ENCODE results near the gene CARM1. TPM values are rescaled to one million over a fixed set of nuclear protein-coding genes. Genes with fewer than 3 reads are reported as not detected.
"Not testable (repeated sequence)": the region's sequence is repeated elsewhere in the genome, so short reads cannot be mapped to it uniquely, and the experiment has no call there.

Gene CARM1
- total RNA-seq, 6 experiments from 2014 or later = 13.7 to 20.5 (median 17.5) TPM

DNA sequence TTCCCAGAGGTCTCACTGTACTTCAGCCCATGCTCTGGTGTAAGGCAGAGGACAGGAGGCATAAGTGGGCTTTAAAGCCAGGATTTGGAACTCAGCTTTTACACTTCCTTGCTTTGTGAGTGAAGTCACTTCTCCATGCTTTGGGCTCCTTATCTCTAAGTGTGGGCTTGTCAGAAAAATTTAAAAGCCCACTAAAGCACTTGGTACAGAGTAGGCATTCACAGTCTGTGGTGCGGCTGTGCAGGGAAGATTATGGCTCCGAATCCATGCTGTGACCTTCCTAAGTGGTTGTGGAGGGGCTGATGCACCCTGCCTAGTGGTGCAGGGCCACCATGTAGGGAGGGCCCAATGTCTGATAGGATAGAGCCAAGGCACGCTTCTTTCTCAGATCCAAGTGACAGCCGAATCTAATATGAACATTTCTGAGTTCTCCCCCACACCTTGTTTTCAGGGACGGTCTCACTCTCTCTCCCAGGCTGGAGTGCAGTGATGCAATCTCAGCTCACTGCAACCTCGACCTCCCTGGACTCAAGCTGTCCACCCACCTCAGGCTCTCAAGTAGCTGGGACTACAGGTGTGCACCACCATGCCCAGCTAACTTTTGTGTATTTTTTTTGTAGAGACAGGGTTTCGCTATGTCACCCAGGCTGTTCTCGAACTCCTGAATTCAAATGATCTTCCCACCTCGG, 64.2 kb downstream of the CARM1 start:
- 60% methylated on average over 5 of the region's 9 CpGs for WGBS (ENCODE audit: insufficient coverage, low coverage, low lambda C conversion rate, missing lambda C conversion rate)
- no peaks in the 10 kb centered on the region for H3K9me3 ChIP-seq
- intact Hi-C loops (cut with DNase I) = loop anchor here in 1 of 2 donors (10.0 kb wide), 1 partner anchor 279 kb away; no protein-coding TSS in a partner anchor
- no peak for ATAC-seq
- peaks cover 0 to 20% (median 0%) of the 10 kb centered on the region in 4 donors for H3K4me1 ChIP-seq
- no peak for DNase-seq
- no peak overlapping the region for H3K27ac ChIP-seq
- TF ChIP-seq, protein P1, sequence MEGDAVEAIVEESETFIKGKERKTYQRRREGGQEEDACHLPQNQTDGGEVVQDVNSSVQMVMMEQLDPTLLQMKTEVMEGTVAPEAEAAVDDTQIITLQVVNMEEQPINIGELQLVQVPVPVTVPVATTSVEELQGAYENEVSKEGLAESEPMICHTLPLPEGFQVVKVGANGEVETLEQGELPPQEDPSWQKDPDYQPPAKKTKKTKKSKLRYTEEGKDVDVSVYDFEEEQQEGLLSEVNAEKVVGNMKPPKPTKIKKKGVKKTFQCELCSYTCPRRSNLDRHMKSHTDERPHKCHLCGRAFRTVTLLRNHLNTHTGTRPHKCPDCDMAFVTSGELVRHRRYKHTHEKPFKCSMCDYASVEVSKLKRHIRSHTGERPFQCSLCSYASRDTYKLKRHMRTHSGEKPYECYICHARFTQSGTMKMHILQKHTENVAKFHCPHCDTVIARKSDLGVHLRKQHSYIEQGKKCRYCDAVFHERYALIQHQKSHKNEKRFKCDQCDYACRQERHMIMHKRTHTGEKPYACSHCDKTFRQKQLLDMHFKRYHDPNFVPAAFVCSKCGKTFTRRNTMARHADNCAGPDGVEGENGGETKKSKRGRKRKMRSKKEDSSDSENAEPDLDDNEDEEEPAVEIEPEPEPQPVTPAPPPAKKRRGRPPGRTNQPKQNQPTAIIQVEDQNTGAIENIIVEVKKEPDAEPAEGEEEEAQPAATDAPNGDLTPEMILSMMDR (IDR thresholded peaks at IDR 0.05) = no peak
- TF ChIP-seq POLR2A (IDR thresholded peaks at IDR 0.05) = no peak
- no peak overlapping the region for H3K4me3 ChIP-seq
- no peaks in the 10 kb centered on the region for H3K36me3 ChIP-seq
- no peaks in the 10 kb centered on the region for H3K27me3 ChIP-seq

DNA sequence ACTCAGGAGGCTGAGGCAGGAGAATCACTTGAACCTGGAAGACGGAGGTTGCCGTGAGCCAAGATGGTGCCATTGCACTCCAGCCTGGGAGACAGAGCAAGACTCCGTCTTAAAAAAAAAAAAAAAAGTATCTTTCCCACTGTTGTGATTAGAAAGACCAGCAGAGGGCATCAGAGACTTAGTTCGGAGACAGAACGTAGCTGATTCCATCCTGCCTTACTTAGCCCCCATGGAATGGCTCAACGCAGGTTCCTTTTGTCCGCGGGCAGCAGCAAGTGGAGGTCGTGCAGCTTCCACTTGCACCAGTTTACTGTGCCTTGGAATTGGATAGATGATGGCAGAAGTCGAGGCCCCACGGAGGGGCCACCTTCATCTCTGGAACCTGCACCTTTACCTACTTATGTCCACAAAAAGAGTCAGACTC, 65.3 kb downstream of the CARM1 start:
- H3K9me3 ChIP-seq = no peaks in the 10 kb centered on the region
- intact Hi-C loops (cut with DNase I) = loop anchor here in 1 of 2 donors (10.0 kb wide), 1 partner anchor 278 kb away; no protein-coding TSS in a partner anchor
- H3K27me3 ChIP-seq = no peaks in the 10 kb centered on the region
- H3K36me3 ChIP-seq = no peaks in the 10 kb centered on the region
- DNase-seq (no peak), ATAC-seq (peak; percentile 77 to 83 (median 80))
- 2% methylated on average over 9 of the region's 11 CpGs for WGBS (ENCODE audit: insufficient coverage, low coverage, low lambda C conversion rate, missing lambda C conversion rate)
- TF ChIP-seq, protein P1 (IDR thresholded peaks at IDR 0.05) = peak; percentile 61 to 66 (median 62)
- no peak for TF ChIP-seq POLR2A (IDR thresholded peaks at IDR 0.05)
- no peak overlapping the region for H3K27ac ChIP-seq
- H3K4me3 ChIP-seq = no peak overlapping the region
- peaks cover 0 to 20% (median 0%) of the 10 kb centered on the region in 4 donors for H3K4me1 ChIP-seq

DNA sequence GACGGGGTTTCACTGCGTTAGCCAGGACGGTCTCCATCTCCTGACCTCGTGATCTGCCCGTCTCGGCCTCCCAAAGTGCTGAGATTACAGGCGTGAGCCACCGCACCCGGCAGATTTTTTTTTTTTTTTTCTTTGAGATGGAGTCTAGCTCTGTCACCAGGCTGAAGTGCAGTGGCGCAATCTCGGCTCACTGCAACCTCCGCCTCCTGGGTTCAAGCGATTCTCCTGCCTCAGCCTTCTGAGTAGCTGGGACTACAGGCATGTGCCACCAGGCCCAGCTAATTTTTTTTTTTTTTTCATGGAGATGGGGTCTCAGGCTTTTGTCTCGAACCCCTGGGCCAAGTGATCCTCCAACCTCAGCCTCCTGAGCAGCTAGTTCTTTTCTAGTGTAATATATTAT, 70.3 kb downstream of the CARM1 start:
- H3K36me3 ChIP-seq; intact Hi-C loops (cut with DNase I); H3K27me3 ChIP-seq; H3K27ac ChIP-seq; H3K4me3 ChIP-seq; H3K9me3 ChIP-seq; ATAC-seq; DNase-seq: not testable (repeated sequence)
- WGBS (ENCODE audit: insufficient coverage, low coverage, low lambda C conversion rate, missing lambda C conversion rate) = 55% methylated on average over 10 of the region's 14 CpGs
- H3K4me1 ChIP-seq = peaks cover 0 to 30% (median 0%) of the 10 kb centered on the region in 4 donors

DNA sequence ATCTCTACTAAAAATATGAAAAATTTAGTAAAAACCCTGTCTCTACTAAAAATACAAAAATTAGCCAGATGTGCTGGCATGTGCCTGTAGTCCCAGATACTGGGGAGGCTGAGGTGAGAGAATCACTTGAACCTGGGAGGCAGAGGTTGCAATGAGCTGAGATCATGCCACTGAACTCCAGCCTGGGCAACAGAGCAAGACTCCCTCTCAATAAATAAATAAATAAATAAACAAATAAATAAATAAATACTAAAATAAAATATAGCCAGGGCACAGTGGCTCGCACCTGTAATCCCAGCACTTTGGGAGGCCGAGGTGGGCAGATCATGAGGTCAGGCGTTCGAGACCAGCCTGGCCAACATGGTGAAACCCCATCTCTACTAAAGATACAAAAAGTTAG, 72.1 kb downstream of the CARM1 start:
- 96% methylated on average over 4 of the region's 4 CpGs for WGBS (ENCODE audit: insufficient coverage, low coverage, low lambda C conversion rate, missing lambda C conversion rate)
- ATAC-seq; H3K9me3 ChIP-seq; H3K27me3 ChIP-seq; H3K36me3 ChIP-seq; H3K4me3 ChIP-seq; DNase-seq; H3K27ac ChIP-seq; intact Hi-C loops (cut with DNase I): not testable (repeated sequence)
- H3K4me1 ChIP-seq = peaks cover 0 to 34% (median 4%) of the 10 kb centered on the region in 4 donors

DNA sequence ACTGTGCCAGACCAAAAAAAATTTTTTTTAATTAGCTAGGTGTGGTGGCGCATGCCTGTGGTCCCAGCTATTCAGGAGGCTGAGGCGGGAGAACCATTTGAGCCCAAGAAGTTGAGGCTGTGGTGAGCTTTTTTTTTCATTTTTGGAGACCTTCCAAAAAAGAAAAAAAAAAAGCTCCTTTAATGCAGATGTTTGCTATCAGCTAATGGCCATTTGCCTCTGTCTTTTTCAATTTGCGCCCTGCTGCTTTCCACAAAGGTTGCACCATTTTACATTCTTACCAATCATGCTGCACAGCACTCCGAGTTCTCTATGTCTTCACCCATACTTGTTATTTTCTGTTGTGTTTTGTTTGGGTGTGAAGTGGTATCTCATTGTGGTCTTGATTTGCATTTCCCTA, 73.9 kb downstream of the CARM1 start:
- WGBS (ENCODE audit: insufficient coverage, low coverage, low lambda C conversion rate, missing lambda C conversion rate) = 100% methylated on average over 2 of the region's 4 CpGs
- Histone ChIP-seq H3K4me1 (peaks cover 0 to 20% (median 4%) of the 10 kb centered on the region in 4 donors), H3K9me3 (no peaks in the 10 kb centered on the region), H3K27me3 (no peaks in the 10 kb centered on the region), H3K4me3 (no peak overlapping the region), H3K36me3 (no peaks in the 10 kb centered on the region), H3K27ac (no peak overlapping the region)
- intact Hi-C loops (cut with DNase I) = no loop called here
- no peak for ATAC-seq
- TF ChIP-seq POLR2A (IDR thresholded peaks at IDR 0.05) = no peak
- TF ChIP-seq, protein P1 (IDR thresholded peaks at IDR 0.05) = no peak
- no peak for DNase-seq

All from right lobe of liver (tissue), 6 donors.